Ovary (tissue), 3 donors: ENCODE results near the gene WDFY1.

Experiments used
- POLR2A ChIP-seq: fragments of 450-650 bp; IDR thresholded peaks from one replicate; pipeline ENCODE4 v1.6.1; 2017; ENCODE audit warnings: antibody characterized with exemption, mild to moderate bottlenecking, moderate library complexity
- TF ChIP-seq, protein P1 (sequence below), 3 donors: fragments of 450-650 bp in 2 of 3; fragments of 200-600 bp in 1 of 3; IDR thresholded peaks; one replicate each; pipeline versions ENCODE4 v1.5.1 to v1.8.0; 2016 to 2022; ENCODE audit warnings: antibody characterized with exemption in 3 of 3, mild to moderate bottlenecking in 1 of 3
- donor health status: DM: no; HTN: no; CAD: no.

GRCh38 chr2:223949241-223949840 lies 4.2 kb upstream of the WDFY1 start:
- no peak for TF ChIP-seq POLR2A
- TF ChIP-seq, protein P1, sequence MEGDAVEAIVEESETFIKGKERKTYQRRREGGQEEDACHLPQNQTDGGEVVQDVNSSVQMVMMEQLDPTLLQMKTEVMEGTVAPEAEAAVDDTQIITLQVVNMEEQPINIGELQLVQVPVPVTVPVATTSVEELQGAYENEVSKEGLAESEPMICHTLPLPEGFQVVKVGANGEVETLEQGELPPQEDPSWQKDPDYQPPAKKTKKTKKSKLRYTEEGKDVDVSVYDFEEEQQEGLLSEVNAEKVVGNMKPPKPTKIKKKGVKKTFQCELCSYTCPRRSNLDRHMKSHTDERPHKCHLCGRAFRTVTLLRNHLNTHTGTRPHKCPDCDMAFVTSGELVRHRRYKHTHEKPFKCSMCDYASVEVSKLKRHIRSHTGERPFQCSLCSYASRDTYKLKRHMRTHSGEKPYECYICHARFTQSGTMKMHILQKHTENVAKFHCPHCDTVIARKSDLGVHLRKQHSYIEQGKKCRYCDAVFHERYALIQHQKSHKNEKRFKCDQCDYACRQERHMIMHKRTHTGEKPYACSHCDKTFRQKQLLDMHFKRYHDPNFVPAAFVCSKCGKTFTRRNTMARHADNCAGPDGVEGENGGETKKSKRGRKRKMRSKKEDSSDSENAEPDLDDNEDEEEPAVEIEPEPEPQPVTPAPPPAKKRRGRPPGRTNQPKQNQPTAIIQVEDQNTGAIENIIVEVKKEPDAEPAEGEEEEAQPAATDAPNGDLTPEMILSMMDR (IDR thresholded peaks at IDR 0.05), result no peak
